ENCODE measurements around the gene SH2D7. TPM values are rescaled to one million over a fixed set of nuclear protein-coding genes. Genes with fewer than 3 reads are reported as not detected.

SH2D7 gene
- total RNA-seq, 1 donor from 2014 or later, result not detected

DNA sequence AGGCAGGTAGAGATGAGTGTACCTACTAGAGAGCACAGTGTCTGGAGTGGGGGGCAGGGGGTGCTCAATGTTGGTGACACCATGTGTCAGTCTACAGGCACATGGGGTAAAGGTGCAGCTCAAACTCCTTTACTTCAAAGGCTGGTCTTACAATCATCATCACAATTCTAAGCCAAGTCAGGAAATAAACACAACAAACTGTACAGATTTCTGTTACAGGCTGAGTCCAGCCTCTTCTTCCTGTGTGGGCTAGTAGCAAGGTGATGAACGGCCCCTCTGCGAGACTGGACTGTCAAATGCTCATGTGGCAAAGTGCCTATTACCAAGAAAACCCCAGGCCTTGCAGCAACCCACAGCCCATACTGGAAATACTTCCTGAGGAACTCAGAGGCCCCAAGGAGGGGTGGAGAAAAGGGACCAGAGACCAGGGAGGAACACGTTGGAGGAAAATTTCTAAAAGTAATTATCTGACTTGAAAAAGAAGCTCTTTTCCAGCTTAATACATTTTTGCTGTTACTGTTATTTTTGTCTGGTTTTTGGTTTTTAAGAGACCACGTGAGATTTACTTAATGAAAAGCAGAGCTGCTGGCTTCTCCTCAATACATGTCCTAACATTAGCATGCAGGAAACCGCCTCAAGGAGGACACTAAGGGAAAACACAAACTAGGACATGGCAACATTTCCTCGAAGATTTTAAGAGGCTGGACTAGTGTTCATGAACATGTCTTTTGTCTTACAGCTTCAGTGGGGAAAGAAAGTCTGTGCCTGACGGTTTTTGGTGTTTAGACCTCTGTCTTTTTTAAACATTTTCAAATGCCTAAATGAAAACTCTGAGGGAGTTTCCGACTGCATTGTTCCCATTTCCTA lies 44.4 kb upstream of the SH2D7 start:
- Mint-ChIP-seq H3K27me3 (ENCODE audit: low read depth) (no peaks in the 10 kb centered on the region), H3K4me1 (ENCODE audit: low read depth) (peaks cover 59% of the 10 kb centered on the region), H3K27ac (ENCODE audit: unreplicated experiment) (peak overlapping the region; percentile 73), H3K9me3 (ENCODE audit: low read depth) (no peaks in the 10 kb centered on the region), H3K36me3 (ENCODE audit: low read depth) (peaks cover 17% of the 10 kb centered on the region), H3K4me3 (ENCODE audit: unreplicated experiment) (no peak overlapping the region)
- TF ChIP-seq CTCF (IDR thresholded peaks at IDR 0.05), result no peak
- no peak for DNase-seq (ENCODE audit: low spot score)

DNA sequence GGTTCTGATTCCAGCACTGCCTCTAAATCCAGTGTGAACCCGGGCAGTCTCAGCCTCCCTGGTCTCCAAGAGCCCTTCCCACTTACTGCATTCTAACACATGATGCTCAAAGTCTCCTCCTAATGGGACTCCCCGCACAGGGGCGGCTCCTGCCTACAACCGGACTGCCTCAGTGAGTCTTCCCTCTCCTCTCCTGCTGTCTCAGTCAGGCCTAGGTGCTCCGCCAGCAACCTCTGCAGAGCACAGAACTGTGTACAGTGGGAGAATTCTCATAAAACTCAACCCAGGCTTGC lies 43.8 kb upstream of the SH2D7 start:
- H3K4me3 Mint-ChIP-seq (ENCODE audit: unreplicated experiment), result no peak overlapping the region
- peak overlapping the region; percentile 73 for H3K27ac Mint-ChIP-seq (ENCODE audit: unreplicated experiment)
- no peak for DNase-seq (ENCODE audit: low spot score)
- H3K36me3 Mint-ChIP-seq (ENCODE audit: low read depth), result peaks cover 17% of the 10 kb centered on the region
- peaks cover 59% of the 10 kb centered on the region for H3K4me1 Mint-ChIP-seq (ENCODE audit: low read depth)
- no peaks in the 10 kb centered on the region for H3K9me3 Mint-ChIP-seq (ENCODE audit: low read depth)
- no peaks in the 10 kb centered on the region for H3K27me3 Mint-ChIP-seq (ENCODE audit: low read depth)
- no peak for TF ChIP-seq CTCF (IDR thresholded peaks at IDR 0.05)

GRCh38 chr15:78049691-78050440 lies 42.5 kb upstream of the SH2D7 start:
- peaks cover 53% of the 10 kb centered on the region for H3K4me1 Mint-ChIP-seq (ENCODE audit: low read depth)
- H3K27ac Mint-ChIP-seq (ENCODE audit: unreplicated experiment), result peak overlapping the region; percentile 41
- no peak for DNase-seq (ENCODE audit: low spot score)
- no peaks in the 10 kb centered on the region for H3K27me3 Mint-ChIP-seq (ENCODE audit: low read depth)
- peaks cover 12% of the 10 kb centered on the region for H3K36me3 Mint-ChIP-seq (ENCODE audit: low read depth)
- no peaks in the 10 kb centered on the region for H3K9me3 Mint-ChIP-seq (ENCODE audit: low read depth)
- no peak overlapping the region for H3K4me3 Mint-ChIP-seq (ENCODE audit: unreplicated experiment)
- TF ChIP-seq CTCF (IDR thresholded peaks at IDR 0.05), result no peak

GRCh38 chr15:78050441-78050809 lies 41.9 kb upstream of the SH2D7 start:
- Mint-ChIP-seq H3K27ac (ENCODE audit: unreplicated experiment) (peak overlapping the region; percentile 20), H3K9me3 (ENCODE audit: low read depth) (no peaks in the 10 kb centered on the region), H3K36me3 (ENCODE audit: low read depth) (peaks cover 10% of the 10 kb centered on the region), H3K27me3 (ENCODE audit: low read depth) (no peaks in the 10 kb centered on the region), H3K4me3 (ENCODE audit: unreplicated experiment) (no peak overlapping the region), H3K4me1 (ENCODE audit: low read depth) (peaks cover 54% of the 10 kb centered on the region)
- no peak for TF ChIP-seq CTCF (IDR thresholded peaks at IDR 0.05)
- DNase-seq (ENCODE audit: low spot score), result no peak

DNA sequence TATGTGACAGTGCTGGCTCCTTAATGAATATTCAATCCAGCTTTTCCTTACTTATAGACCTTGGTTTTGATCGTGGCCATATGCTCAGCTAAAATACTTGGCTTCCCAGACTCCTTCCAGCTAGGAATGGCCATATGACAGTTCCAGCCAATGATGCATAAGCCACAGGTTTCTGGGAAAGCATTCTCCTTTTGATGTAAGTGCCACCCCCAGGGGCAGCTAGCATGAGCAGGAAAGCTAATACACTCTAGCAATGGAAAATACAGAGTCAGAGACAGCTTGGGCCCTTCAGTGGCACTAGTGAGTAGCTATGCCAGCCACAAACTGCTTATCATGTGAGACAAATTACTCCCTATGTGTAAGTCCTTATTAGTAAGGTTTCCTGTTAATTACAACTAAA lies 41.5 kb upstream of the SH2D7 start:
- no peak for TF ChIP-seq CTCF (IDR thresholded peaks at IDR 0.05)
- Mint-ChIP-seq H3K4me1 (ENCODE audit: low read depth) (peaks cover 58% of the 10 kb centered on the region), H3K4me3 (ENCODE audit: unreplicated experiment) (no peak overlapping the region), H3K27me3 (ENCODE audit: low read depth) (no peaks in the 10 kb centered on the region), H3K27ac (ENCODE audit: unreplicated experiment) (no peak overlapping the region), H3K36me3 (ENCODE audit: low read depth) (peaks cover 10% of the 10 kb centered on the region), H3K9me3 (ENCODE audit: low read depth) (no peaks in the 10 kb centered on the region)
- DNase-seq (ENCODE audit: low spot score), result no peak
